Tibial nerve (tissue), 3 donors: ENCODE data around the gene PLXNA1.

ENCODE experiments used
- CTCF ChIP-seq, 5 experiments: fragments of 200-600 bp in 3 of 5; fragments of 450-650 bp in 2 of 5; sonication (generic) in 3 of 5; IDR thresholded peaks; one replicate each; pipeline ENCODE4 v1.5.1; 2016 to 2019; ENCODE audit warnings: antibody characterized with exemption in 5 of 5, mild to moderate bottlenecking in 3 of 5, moderate library complexity in 2 of 5
- POLR2A ChIP-seq, 2 donors: fragments of 450-650 bp; IDR thresholded peaks; one replicate each; pipeline ENCODE4 v1.6.1; 2017; ENCODE audit warnings: antibody characterized with exemption in 2 of 2, mild to moderate bottlenecking in 2 of 2, moderate library complexity in 2 of 2

- no peak for TF ChIP-seq POLR2A (IDR thresholded peaks at IDR 0.05)
- no peak for TF ChIP-seq CTCF (IDR thresholded peaks at IDR 0.05)
Measured at GRCh38 chr3:126998728-126999127, 15.8 kb downstream of the PLXNA1 start.
